HG02885 (cell line): ENCODE data around the gene ARL5C.
A peak's percentile ranks its signal among the peaks of the same experiment; 100 is the strongest.

ENCODE experiments used
- ATAC-seq: cut with Tn5 transposase; IDR thresholded peaks from one replicate; pipeline ENCODE4 v1.9.1; 2021; ENCODE audit warnings: mild to moderate bottlenecking; ENCODE audit not compliant: unreplicated experiment, poor library complexity

Gene ARL5C, protein sequence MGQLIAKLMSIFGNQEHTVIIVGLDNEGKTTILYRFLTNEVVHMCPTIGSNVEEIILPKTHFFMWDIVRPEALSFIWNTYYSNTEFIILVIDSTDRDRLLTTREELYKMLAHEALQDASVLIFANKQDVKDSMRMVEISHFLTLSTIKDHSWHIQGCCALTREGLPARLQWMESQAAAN

DNA sequence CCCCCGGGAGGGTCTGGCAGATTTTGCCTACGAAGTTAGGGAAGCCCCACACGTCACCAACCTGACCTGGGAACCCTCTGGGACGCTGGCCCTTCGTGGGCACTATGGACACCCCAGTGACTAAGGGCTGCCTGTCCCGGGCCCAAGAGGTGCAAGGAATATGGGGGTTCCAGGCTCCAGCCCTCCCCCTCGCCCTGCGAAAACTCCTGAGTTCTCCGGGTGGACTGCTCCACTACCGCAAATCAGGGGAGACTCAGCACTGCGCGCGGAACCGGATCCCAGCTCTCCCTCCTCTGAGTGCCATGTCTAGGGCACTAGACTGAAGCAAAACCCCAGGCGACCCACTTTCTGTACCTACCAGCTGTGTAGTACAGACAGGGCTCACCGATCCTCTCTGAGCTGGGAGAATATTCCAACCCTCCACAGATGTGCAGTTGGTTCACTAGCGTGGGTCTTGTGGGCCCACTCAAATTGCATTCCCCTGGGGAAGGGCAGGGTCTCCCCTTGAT lies at the start of gene ARL5C:
Gene ARL5C (minus strand): TSS at position 321 of the 509 bp plus-strand sequence. CDS start 401 bp downstream, outside the sequence.
- no peak for ATAC-seq

DNA sequence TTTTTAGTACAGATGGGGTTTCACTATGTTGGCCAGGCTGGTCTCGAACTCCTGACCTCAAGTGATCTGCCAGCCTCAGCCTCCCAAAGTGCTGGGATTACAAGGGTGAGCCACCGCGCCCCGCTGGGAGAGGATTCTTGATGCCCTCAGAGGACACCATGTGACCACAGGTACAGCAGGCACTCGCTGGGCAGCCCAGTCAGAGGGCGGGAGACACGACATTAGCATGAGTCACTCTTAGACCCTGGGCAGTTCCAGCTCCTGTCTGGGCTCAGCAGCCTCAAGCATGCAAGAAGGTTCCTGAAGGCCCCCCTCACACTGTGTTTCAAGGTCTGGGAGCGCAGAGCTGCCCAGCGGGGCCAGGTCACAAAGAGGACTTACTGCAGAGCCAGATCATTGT lies 47.9 kb upstream of the ARL5C start:
- no peak for ATAC-seq

DNA sequence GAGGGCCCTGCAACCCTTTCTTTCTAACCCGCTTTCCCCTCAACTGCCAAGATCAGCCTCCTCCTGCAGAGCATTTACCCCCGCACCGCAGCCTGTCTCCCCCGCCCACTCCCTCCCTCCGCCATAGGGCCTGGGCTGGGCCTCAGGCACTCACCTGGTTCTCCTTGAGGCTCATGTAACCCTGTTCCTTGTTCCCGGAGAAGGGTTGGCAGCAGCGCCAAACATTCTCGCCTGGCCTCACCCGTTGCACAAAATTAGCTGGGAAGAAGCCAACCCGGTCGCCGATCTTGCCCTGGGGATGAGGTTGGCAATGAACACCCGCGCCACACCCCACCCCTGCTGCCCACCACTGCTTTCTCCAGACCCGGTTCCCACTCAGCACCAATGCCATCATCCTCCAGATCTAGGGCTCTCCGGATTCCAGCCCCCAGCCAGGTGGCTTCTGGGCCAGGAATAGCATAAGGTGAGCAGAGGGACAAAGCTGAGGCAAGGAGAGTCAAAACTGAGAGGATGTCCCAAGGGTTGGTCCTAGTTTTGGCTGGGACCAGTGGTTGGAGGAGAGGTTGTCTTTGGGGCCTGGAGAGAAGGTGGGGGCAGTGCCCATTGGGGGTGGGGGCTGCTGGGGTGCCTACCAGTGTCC lies 47.0 kb upstream of the ARL5C start:
- no peak for ATAC-seq

DNA sequence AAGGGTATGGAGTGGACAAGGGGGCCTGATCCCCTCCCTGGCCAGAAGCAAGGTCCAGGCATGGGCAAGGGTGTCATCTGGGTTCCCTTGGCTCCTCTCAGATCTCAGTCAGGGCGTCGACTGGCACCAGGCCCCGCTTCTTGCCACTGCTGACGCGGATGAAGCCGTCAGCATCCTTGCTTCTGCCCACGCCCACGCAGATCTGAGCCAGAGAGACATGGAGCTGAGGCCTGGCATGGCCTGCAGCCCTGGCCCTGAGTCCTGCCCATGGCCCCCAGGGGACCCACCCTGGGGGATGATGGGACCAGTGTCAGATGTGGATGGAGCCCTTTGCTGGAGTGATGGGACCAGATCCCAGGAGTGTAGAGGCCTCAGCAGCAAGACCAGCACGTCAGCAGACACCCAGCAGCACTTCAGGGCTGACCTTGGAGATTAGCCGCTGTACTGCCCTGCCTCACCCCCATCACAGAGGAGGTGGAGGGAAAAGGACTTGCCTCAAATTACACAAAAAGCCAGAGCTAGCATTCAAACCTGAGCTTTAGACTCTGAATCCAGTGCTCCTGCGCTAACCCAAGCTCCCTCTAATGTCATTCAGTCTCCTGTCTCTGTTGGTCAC lies 46.3 kb upstream of the ARL5C start:
- no peak for ATAC-seq

DNA sequence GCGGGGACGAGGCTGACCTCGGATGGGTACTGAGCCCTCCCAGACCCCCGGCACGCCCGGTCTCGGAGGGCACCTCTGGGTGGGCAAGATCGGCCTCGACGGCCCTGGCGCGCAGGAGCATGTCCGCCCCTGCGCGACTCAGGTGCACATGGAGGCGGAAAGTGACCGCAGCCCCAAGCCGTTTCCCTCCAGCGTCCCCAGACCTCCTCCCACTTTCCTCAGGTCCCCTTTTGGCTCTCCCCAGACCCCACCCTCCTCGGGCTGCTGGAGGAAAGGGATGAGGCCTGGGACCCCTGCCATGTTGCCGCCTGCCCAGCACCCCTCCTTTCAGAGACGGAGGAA lies 44.1 kb upstream of the ARL5C start:
- no peak for ATAC-seq

DNA sequence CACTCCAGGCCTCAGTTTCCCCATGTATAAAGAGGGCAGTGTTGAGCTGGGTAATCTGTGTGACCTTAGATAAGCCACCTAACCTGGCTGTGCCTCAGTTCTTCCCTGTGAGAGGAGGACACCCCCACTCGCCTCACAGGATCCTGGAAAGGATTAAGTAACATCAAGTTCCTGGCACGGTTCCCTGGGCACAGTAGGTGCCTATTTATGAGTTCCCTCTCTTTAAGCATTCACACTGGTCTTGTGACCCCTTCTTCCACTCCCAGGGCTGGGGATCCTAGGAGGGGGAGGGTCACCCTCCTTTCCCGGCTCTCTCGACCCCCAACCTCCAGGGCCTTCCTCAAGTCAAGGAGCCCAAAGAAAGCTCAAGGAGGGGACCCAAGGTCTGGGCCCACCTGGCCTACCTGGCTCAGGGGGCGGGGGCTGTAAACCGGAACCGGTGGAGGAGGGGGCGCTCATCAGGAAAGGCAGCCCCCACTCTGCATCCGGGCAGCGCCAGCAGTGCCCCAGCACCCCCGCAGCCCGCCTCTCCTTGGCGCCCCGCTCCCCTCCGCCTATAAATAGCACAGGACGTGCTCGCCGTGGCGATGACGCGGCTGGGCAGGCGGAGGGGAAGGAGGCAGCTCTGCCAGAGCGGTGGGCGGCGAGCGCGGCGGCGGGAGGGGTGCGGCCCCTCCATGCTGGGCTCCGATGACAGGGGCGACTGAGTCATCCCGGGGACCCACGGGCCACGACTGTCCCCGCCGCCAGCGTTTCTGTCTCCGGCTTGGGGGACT lies 43.5 kb upstream of the ARL5C start:
- ATAC-seq: no peak

DNA sequence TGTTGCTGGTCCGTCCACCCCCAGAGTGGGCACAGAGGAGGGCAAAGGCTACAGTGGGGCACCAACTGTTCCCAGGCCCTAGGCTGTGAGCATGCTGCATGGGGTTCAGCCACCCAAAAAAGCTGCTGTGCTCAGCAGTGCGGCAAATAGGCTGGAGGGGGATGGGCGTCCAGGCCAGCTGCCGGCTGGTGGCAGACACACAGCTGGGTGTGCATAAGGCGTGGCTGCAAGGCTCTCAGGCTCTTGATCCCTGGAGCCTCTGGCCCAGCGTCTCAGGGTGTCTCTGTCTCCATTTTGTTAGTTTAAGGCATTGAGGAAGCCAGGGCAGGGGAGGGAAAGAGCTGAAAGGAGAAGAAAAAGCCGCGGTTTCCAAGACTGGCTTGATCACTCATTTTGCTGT lies 42.9 kb upstream of the ARL5C start:
- ATAC-seq: peak; percentile 56

DNA sequence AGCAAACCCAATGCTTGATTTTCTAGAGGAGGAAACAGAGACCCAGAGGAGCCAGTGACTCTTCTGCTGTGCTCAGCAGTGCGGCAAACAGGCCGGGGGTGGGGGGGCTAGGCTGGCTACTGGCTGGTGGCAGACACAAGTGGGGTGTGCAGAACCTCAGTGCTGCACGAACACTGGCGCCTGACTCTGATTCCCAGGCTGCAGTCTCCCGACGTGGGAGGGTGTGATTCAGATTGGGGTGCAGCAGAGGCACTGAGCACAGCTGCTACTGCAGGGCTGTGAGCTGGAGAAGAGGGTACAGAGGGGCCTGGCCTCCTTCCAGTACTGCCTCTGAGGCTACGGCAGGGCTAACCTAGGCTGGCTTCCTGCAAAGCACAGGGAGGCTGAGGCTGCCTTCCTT lies 42.2 kb upstream of the ARL5C start:
- ATAC-seq: no peak

DNA sequence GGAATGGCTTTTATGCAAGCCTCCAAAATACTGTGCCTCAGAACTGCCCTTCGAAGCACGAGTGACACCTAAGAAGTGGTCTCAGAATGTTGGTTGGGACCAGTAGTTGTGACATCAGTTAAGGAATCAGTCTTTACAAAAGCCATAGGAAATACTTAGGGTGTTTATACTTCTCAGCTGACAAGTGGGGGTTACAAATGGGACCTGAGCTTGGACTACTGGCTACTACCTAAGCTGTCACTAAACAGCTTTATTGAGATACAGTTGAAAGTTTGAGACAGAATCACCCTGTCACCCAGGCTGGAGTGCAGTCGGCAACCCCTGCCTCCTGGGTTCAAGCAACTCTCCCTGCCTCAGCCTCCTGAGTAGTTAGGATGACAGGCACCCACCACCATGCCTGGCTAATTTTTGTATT lies 39.2 kb upstream of the ARL5C start:
- ATAC-seq: no peak

DNA sequence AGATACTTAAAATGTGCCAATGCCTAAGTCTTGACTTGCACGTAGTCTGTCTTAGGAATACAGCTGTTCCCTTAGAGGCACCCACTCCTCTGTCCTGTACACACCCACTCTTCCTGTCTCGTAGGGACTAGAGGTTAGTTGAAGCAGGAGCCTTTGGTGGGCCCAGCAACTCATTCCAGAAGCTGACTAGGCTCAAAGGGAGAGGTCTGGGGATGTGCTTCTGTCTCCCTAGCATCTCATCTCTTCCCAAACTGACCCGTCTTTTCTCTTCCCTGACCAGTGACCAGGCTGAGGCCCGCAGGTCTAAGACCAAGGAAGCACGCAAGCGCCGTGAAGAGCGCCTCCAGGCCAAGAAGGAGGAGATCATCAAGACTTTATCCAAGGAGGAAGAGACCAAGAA lies 38.3 kb upstream of the ARL5C start:
- ATAC-seq: no peak

DNA sequence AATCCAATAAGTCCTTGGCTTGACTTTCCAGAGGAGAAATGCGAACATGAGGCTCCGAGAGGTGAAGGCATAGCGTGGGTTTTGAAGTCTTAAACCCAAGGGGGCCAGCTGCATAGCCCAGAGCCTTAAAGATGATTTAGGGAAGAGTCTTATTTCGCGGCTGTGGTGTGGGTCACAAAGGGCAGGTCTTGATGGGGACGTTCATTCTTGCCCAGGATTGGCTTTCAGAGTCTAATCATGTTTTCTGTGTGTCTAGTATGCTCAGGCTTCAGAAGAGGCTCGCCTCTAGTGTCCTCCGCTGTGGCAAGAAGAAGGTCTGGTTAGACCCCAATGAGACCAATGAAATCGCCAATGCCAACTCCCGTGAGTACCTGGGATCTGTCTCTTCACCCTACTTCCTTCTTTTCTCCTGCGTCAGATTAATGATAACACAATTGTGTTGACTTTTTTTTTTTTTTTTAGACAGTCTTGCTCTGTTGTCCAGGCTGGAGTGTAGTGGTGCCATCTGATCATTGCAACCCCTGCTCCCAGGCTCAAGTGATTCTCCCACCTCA lies 35.1 kb upstream of the ARL5C start:
- no peak for ATAC-seq

DNA sequence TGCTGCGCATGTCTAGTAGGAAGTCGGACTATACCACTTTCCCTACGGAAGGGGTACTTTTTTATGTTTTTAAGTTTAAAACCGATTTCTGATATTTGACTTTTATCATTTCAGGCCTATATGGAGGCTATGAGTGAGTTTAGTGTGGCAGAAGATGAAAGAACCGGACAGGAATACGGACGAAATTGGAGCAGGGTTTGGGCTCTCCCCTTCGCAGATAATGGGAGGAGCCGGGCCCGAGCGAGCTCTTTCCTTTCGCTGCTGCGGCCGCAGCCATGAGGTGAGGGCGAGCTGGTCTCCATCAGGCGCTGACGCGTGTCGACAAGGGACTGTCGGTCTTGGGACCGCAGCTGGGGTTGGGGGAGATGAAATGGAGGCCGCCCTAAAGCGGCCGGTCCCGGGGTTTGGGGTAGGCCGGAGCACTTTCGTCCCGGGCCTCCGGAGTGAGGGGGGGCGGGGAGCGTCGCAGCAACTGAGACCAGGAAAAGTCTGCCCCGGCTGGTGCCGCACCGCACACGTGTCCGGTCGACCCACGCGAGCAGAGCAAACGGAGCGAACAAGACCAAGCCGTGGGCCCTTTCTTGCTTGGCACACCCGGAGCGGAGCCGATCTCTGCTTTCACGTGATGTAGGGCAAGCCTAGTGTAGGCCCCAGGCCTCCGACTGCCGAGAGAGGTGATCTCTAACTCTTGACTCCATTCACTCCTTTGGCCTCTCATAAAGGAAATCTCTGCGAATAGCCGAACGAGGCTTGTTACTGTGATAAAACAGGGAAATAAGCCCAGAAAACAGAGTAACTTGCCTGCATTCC lies 34.3 kb upstream of the ARL5C start, which contains the start of gene RPL19:
Gene RPL19 (plus strand): TSS at position 214 of the 810 bp plus-strand sequence. CDS start 62 bp downstream, at position 276.
- peak; percentile 66 for ATAC-seq

DNA sequence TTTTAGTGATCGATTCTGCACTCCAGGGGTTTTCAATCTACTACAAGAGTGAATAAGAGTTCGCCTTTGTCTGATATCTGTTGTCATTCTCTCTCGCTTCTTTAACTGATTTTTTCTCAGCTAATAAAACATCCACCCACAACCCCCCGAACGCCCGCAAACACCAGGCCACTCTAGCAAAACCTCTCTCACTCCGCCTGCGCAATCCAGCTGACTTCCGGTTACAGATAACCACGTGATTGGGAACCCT lies 33.8 kb upstream of the ARL5C start:
- peak; percentile 64 for ATAC-seq

DNA sequence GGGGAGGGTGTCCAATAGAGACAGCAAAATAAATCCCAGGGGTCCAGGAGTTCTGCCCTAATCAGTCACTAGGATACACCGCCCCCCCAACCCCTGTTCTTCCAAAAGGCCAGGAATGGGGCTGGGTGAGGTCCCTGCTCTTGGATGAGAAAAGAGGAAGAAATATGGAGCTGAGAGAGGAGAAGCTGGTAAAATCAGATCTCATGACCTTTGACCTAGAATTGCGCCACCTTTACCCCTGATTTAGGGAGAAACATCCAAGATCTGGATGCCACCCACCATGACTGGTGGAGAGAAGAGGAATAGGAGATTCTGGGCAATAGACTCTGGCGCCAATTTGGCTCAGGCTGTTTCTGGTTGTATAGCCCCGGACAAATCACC lies 32.2 kb upstream of the ARL5C start:
- no peak for ATAC-seq

DNA sequence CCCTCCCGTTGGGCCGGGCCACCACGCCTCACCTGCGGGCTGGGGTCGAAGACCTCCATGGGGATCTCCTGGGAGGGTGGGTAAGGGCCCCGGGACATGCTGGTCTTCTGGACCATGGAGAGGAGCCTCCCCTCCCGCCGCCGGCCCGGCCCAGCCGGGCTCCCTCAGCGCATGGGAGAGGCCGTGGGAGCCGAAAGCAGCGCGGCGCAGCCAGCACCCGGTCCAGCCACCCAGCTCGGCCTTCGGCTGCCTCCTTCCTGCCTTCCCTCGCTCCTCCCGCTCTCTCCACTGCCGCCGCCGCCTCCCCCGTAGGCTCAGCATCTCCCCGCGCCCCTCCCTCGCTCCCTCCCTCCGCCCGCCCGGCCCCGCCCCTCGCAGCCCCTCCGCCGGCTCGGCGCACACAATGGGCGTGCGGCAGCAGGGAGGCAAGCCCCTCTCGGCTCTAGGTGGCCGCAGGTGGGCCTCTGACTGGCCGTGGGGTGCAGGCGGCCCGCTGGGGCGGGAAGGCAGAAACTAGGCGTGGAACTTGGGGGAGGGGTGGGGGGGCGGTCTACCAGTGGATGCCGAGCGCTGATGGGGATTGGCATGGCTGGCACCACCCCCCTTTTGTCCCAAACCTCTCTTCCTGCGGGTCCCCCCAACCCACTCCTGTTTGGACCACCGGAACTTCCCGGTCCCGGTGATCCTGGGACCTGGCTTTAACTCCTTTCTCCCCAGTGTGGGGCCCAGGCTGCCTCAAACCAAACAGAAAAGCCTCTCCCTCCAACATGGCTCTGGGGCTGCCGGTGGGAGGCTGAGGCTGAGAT lies 31.6 kb upstream of the ARL5C start, which contains the start of gene CACNB1:
Gene CACNB1 (minus strand): TSS at position 290 of the 806 bp plus-strand sequence. CDS start 174 bp downstream, at position 116.
- ATAC-seq: peak; percentile 50

DNA sequence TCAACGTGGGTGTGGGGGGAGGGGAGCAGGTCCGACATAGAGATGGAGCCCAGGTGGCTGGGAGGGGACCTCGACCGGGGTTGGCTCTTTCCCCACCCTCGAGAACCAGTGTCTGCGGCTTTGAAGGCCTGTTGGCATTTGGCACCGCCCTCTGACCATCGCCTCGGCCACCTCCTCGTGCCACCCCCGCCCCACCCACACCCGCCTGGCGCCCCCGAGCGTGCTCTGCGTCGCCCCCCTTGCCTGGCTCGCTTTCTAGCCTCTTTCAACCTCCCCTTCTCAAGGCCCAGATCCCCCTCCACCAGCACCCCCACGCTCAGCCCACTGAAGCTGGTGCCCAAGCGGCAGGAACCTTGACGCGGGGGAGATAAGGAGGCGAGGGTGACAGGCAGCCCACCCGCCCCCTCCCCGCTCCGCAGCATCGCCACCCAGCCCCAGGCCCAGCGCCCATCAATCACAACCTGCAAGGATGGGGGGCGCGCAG lies 30.9 kb upstream of the ARL5C start:
- ATAC-seq: no peak

DNA sequence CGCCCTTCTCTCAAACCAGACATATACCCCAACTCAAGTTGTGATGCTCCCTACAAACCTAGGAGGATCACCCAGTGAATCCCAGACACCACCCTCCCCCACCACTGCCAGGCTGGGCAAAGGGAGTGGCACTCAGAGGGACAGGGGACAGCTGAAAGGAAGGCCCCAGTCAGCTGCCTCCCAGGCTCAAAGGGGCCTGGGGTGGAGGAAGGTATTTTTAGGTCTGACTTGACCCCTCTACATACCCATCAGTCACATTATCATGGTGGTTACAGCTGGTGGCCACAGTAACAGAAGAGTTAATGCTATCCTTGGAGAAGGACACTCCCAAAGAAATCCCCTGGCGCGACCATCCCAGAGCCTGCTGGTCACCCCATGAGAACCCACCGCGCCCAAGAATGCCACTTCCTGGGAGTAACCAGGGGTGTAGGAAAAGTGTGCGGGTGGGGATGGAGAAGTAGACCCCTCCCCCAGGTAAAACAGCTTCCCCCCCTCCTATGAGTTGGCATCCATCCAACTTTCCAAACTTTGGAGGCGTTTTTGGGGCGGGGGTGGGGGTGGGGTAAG lies 30.4 kb upstream of the ARL5C start:
- no peak for ATAC-seq

DNA sequence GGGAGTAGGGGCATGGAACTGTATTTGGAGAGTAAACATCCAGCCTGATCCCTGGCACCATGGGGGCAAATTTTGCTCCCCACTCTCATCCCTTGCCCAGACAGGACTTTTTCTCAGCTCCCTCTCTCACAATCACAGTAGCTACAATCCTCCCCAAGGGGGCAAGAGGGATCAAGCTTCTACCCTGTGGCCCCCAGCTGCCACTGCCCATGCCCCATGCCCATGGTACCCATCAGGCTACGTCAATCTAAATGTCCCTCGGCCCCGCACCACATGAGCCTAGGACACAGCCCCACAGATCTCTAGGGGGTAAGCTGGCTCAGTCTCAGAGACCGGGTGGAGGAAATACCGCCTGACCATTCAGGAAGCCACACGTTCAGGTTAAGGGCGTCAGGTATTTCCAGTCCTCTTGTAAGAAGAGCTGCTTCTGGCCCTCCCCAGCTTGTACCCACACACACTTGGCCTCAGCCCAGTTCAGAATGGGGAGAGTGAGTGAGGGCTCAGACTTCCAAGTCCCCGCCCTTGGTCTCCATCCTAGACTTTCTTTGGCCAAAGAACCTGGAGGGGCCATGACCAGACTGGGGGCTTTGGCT lies 29.7 kb upstream of the ARL5C start:
- ATAC-seq: no peak
